ENCODE results near the gene MAN2A2. TPM values are rescaled to one million over a fixed set of nuclear protein-coding genes. Genes with fewer than 3 reads are reported as not detected.

MAN2A2 gene
- total and polyA plus RNA-seq, 9 of the 15 experiments (the other 6 are each of a cell fraction or from before 2014, with no cell fraction given): 7.3 to 151 (median 43.4) TPM

- peak; percentile 47 for TF ChIP-seq RBM39 (optimal IDR thresholded peaks at IDR 0.05; ENCODE audit: low read depth, low read length)
- TF ChIP-seq PHF8 (IDR thresholded peaks at IDR 0.05; ENCODE audit: borderline replicate concordance, low read length): peak; percentile 9; the same call in 1 of the 2 replicates
- TF ChIP-seq ZFP1 (CRISPR knock-in tag; IDR thresholded peaks at IDR 0.05): no peak
- TF ChIP-seq RFX5 (IDR thresholded peaks at IDR 0.05; ENCODE audit: low read depth, low read length): no peak
- TF ChIP-seq RFX7 (CRISPR knock-in tag; IDR thresholded peaks at IDR 0.05): no peak
- TF ChIP-seq ZNF165 (CRISPR knock-in tag; IDR thresholded peaks at IDR 0.05; ENCODE audit: borderline replicate concordance): no peak
- no peak for TF ChIP-seq ELF4 (CRISPR knock-in tag; IDR thresholded peaks at IDR 0.05)
- no peak for TF ChIP-seq CBX3 (IDR thresholded peaks at IDR 0.05; ENCODE audit: borderline replicate concordance in 1 of 2, low read length in 2 of 2)
- 0 out of 2 replicates have a peak, but pooled peaks have one; percentile 10 for TF ChIP-seq SRSF3 (IDR thresholded peaks at IDR 0.05; ENCODE audit: insufficient read depth, low read length)
- TF ChIP-seq KAT7 (CRISPR knock-in tag; IDR thresholded peaks at IDR 0.05; ENCODE audit: borderline replicate concordance): 0 out of 2 replicates have a peak, but pooled peaks have one; percentile 23
- no peak for TF ChIP-seq PPARD (CRISPR knock-in tag; IDR thresholded peaks at IDR 0.05)
- peak in 1 of 2 experiments; percentile 54; a peak in 1 of 4 replicates for TF ChIP-seq UBTF (IDR thresholded peaks at IDR 0.05; ENCODE audit: borderline replicate concordance in 1 of 2, low read depth in 2 of 2, low read length in 2 of 2)
- TF ChIP-seq TEAD2 (tag; IDR thresholded peaks at IDR 0.05): no peak
- TF ChIP-seq CTBP1 (IDR thresholded peaks at IDR 0.05; ENCODE audit: borderline replicate concordance): no peak; the same call in 1 of the 2 replicates
- TF ChIP-seq MXI1 (IDR thresholded peaks at IDR 0.05; ENCODE audit: low read depth, low read length): no peak
- TF ChIP-seq ZNF449 (CRISPR knock-in tag; IDR thresholded peaks at IDR 0.05): no peak
- peak; percentile 31 for TF ChIP-seq POLR2G (IDR thresholded peaks at IDR 0.05; ENCODE audit: low read depth, low read length)
- TF ChIP-seq SMARCC2 (IDR thresholded peaks at IDR 0.05; ENCODE audit: low read depth): no peak
- TF ChIP-seq MAZ (CRISPR knock-in tag; conservative IDR thresholded peaks at IDR 0.05 in 1 of 2, IDR thresholded peaks at IDR 0.05 in 1 of 2): peak in 1 of 2 experiments; percentile 31; a peak in 1 of 4 replicates
- TF ChIP-seq PHF21A (IDR thresholded peaks at IDR 0.05; ENCODE audit: borderline replicate concordance, low read depth): no peak
Measured at GRCh38 chr15:90871716-90872485, 31.2 kb upstream of the MAN2A2 start (continued).
